Suprapubic skin (tissue), 4 donors: ENCODE measurements around the gene MRPS23. TPM values are rescaled to one million over a fixed set of nuclear protein-coding genes. Genes with fewer than 3 reads are reported as not detected.

Experiments
- DNase-seq, 2 donors: peaks; one replicate each; pipeline ENCODE4 v3.0.0-alpha.2; 2019; ENCODE audit warnings: low spot score in 2 of 2
- H3K27ac ChIP-seq: fragments of 200-600 bp; sonication (generic); one replicate; pipeline ENCODE4 v1.5.1; 2019
- H3K27me3 ChIP-seq: fragments of 200-600 bp; sonication (generic); one replicate; pipeline ENCODE4 v1.5.1; 2019
- H3K36me3 ChIP-seq: fragments of 200-600 bp; sonication (generic); one replicate; pipeline ENCODE4 v1.5.1; 2019
- H3K4me1 ChIP-seq: fragments of 200-600 bp; sonication (generic); one replicate; pipeline ENCODE4 v1.5.1; 2019
- H3K4me3 ChIP-seq: fragments of 200-600 bp; sonication (generic); one replicate; pipeline ENCODE4 v1.5.1; 2019; ENCODE audit warnings: mild to moderate bottlenecking
- H3K9me3 ChIP-seq: fragments of 200-600 bp; sonication (generic); one replicate; pipeline ENCODE4 v1.5.1; 2019
- CTCF ChIP-seq, 2 donors: fragments of 200-600 bp in 1 of 2; fragments of 450-650 bp in 1 of 2; sonication (generic) in 1 of 2; IDR thresholded peaks; one replicate each; pipeline ENCODE4 v1.5.1; 2016 to 2019; ENCODE audit warnings: antibody characterized with exemption in 2 of 2, mild to moderate bottlenecking in 1 of 2, moderate library complexity in 1 of 2
- EP300 ChIP-seq: sonication (generic); formaldehyde crosslinking; IDR thresholded peaks from one replicate; pipeline ENCODE4 v1.6.1; 2017; ENCODE audit warnings: antibody characterized with exemption
- POLR2A ChIP-seq, 2 donors: fragments of 450-650 bp; IDR thresholded peaks; one replicate each; pipeline ENCODE4 v1.6.1; 2017; ENCODE audit warnings: antibody characterized with exemption in 2 of 2, mild to moderate bottlenecking in 2 of 2, moderate library complexity in 2 of 2
- POLR2AphosphoS5 ChIP-seq, 3 donors: sonication (generic); formaldehyde crosslinking; IDR thresholded peaks; one replicate each; pipeline ENCODE4 v1.6.1; 2017; ENCODE audit warnings: antibody characterized with exemption in 3 of 3
- WGBS: methylation state at CpG from one replicate; pipeline ENCODE4 v1.1.5; 2018; 5-methylcytosine and 5-hydroxymethylcytosine counted together
- total RNA-seq, 4 donors: library from RNA; depleted of rRNA; stranded (reverse); fragments of >200 nt; gene quantifications; one replicate each; pipeline ENCODE4 v1.1.0, GENCODE V29; 2016

Gene MRPS23
- total RNA-seq, 4 donors from 2014 or later = 7.4 to 15.2 (median 12.5) TPM

GRCh38 chr17:57860414-57860999, 10.7 kb upstream of the MRPS23 start:
- H3K9me3 ChIP-seq = no peaks in the 10 kb centered on the region
- H3K4me3 ChIP-seq = peak overlapping the region; percentile 53
- 51% methylated on average over 5 of the region's 6 CpGs for WGBS
- TF ChIP-seq POLR2A (IDR thresholded peaks at IDR 0.05) = no peak
- DNase-seq = no peak
- H3K27ac ChIP-seq = peak overlapping the region; percentile 43
- H3K27me3 ChIP-seq = no peaks in the 10 kb centered on the region
- no peaks in the 10 kb centered on the region for H3K36me3 ChIP-seq
- peaks cover 36% of the 10 kb centered on the region for H3K4me1 ChIP-seq

- H3K36me3 ChIP-seq = no peaks in the 10 kb centered on the region
- no peak for DNase-seq
- WGBS = 48% methylated on average over 13 of the region's 13 CpGs
- H3K4me1 ChIP-seq = peaks cover 36% of the 10 kb centered on the region
- TF ChIP-seq POLR2AphosphoS5 (IDR thresholded peaks at IDR 0.05) (no peak), EP300 (no peak), CTCF (IDR thresholded peaks at IDR 0.05) (no peak), POLR2A (IDR thresholded peaks at IDR 0.05) (no peak)
- H3K27ac ChIP-seq = no peak overlapping the region
- no peak overlapping the region for H3K4me3 ChIP-seq
- no peaks in the 10 kb centered on the region for H3K27me3 ChIP-seq
- no peaks in the 10 kb centered on the region for H3K9me3 ChIP-seq
Observed at GRCh38 chr17:57859601-57860413, 10.0 kb upstream of the MRPS23 start.

- Histone ChIP-seq H3K36me3 (no peaks in the 10 kb centered on the region), H3K4me1 (peaks cover 41% of the 10 kb centered on the region), H3K27me3 (no peaks in the 10 kb centered on the region), H3K4me3 (no peak overlapping the region), H3K27ac (no peak overlapping the region), H3K9me3 (no peaks in the 10 kb centered on the region)
- TF ChIP-seq POLR2A (IDR thresholded peaks at IDR 0.05) = no peak
- no peak for TF ChIP-seq POLR2AphosphoS5 (IDR thresholded peaks at IDR 0.05)
- no peak for TF ChIP-seq EP300
- no peak for TF ChIP-seq CTCF (IDR thresholded peaks at IDR 0.05)
- 70% methylated on average over 5 of the region's 5 CpGs for WGBS
- no peak for DNase-seq
Observed at GRCh38 chr17:57858838-57859237, 9.0 kb upstream of the MRPS23 start.

GRCh38 chr17:57856792-57857620, 7.2 kb upstream of the MRPS23 start:
- 76% methylated on average over 10 of the region's 10 CpGs for WGBS
- no peak for DNase-seq
- no peak overlapping the region for H3K4me3 ChIP-seq
- no peaks in the 10 kb centered on the region for H3K27me3 ChIP-seq
- TF ChIP-seq POLR2A (IDR thresholded peaks at IDR 0.05) = no peak
- TF ChIP-seq POLR2AphosphoS5 (IDR thresholded peaks at IDR 0.05) = no peak
- TF ChIP-seq CTCF (IDR thresholded peaks at IDR 0.05) = no peak
- no peak for TF ChIP-seq EP300
- no peaks in the 10 kb centered on the region for H3K36me3 ChIP-seq
- H3K9me3 ChIP-seq = no peaks in the 10 kb centered on the region
- no peak overlapping the region for H3K27ac ChIP-seq
- H3K4me1 ChIP-seq = peaks cover 42% of the 10 kb centered on the region

- H3K27ac ChIP-seq = no peak overlapping the region
- no peak for TF ChIP-seq POLR2AphosphoS5 (IDR thresholded peaks at IDR 0.05)
- no peak for TF ChIP-seq POLR2A (IDR thresholded peaks at IDR 0.05)
- no peak for TF ChIP-seq CTCF (IDR thresholded peaks at IDR 0.05)
- TF ChIP-seq EP300 = no peak
- H3K4me3 ChIP-seq = no peak overlapping the region
- no peaks in the 10 kb centered on the region for H3K9me3 ChIP-seq
- H3K4me1 ChIP-seq = peaks cover 42% of the 10 kb centered on the region
- 64% methylated on average over 6 of the region's 6 CpGs for WGBS
- DNase-seq = no peak
- no peaks in the 10 kb centered on the region for H3K27me3 ChIP-seq
- H3K36me3 ChIP-seq = no peaks in the 10 kb centered on the region
Observed at GRCh38 chr17:57855391-57856035, 5.7 kb upstream of the MRPS23 start.
